Measurements from ENCODE around the gene POM121. TPM values are rescaled to one million over a fixed set of nuclear protein-coding genes. Genes with fewer than 3 reads are reported as not detected.
"Not testable (repeated sequence)": the region's sequence is repeated elsewhere in the genome, so short reads cannot be mapped to it uniquely, and the experiment has no call there.

Gene POM121
- total and polyA plus RNA-seq, 3 donors from 2014 or later, result 48.3 to 51.2 (median 49.7) TPM

DNA sequence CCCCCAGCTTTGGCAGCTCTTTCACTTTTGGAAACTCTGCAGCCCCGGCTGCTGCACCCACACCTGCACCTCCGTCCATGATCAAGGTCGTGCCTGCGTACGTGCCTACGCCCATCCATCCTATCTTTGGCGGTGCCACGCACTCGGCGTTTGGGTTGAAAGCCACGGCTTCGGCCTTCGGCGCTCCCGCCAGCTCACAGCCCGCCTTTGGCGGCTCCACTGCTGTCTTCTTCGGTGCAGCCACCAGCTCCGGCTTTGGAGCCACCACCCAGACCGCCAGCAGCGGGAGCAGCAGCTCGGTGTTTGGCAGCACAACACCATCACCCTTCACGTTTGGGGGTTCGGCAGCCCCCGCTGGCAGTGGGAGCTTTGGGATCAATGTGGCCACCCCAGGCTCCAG, 18.1 kb downstream of the POM121 start:
- H3K36me3 ChIP-seq (ENCODE audit: low read depth, missing control alignments); H3K27ac ChIP-seq; H3K27me3 ChIP-seq; H3K4me1 ChIP-seq; H3K4me3 ChIP-seq; H3K9me3 ChIP-seq; intact Hi-C loops (cut with DNase I; ENCODE audit: low total_unique reads); DNase-seq: not testable (repeated sequence)
- WGBS, 2 donors, result 94 to 97% methylated on average over 12 to 23 of the region's 25 CpGs

DNA sequence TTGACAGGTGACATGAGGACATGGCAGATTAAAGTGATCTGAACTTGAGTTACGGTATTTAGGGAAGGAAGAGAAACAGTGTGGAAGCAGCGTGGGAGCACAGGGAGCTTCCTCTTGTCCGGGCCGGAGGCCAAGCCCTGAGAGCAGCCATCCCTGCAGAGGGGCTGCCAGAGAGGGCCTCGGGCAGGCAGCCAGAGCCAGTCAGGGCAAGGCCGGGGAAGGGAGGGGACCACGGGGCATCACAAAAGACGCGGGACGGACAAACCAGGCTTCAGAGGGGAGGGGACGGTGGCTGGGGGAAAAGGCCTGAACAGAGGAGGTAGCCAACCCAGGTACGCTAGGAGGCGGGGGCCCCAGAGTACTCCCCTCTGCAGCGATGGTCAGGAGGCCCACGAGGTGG, 20.0 kb downstream of the POM121 start:
- 31% methylated on average over 5 of the region's 15 CpGs; no CpG with 5 or more reads in 1 of the 2 donors for WGBS, 2 donors

DNA sequence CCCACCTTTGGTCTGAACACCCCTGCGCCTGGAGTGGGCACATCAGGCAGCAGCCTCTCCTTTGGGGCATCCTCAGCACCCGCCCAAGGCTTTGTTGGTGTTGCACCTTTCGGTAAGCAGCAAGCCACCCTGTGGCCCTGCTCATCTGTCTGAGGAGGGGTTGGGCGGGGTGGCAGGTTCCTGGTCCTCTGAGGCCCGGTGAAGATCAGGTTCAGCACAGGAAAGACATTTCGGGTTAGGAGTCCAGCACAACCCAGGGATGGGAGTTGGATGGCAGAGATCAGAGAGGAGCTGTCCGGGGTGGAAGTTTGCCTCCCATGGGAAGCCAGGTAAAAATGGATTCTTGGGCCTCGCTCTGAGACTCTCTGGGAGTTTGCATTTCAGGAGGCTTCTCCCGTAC, 20.7 kb downstream of the POM121 start:
- H3K36me3 ChIP-seq (ENCODE audit: low read depth, missing control alignments); intact Hi-C loops (cut with DNase I; ENCODE audit: low total_unique reads); H3K27me3 ChIP-seq; H3K27ac ChIP-seq; H3K4me3 ChIP-seq; H3K9me3 ChIP-seq; DNase-seq; H3K4me1 ChIP-seq: not testable (repeated sequence)
- 83 to 90% methylated on average over 3 to 7 of the region's 9 CpGs for WGBS, 2 donors

More for the DNA sequence above, 20.0 kb downstream of the POM121 start:
- H3K9me3 ChIP-seq; H3K27ac ChIP-seq; H3K27me3 ChIP-seq; H3K4me1 ChIP-seq; intact Hi-C loops (cut with DNase I; ENCODE audit: low total_unique reads); H3K36me3 ChIP-seq (ENCODE audit: low read depth, missing control alignments); H3K4me3 ChIP-seq; DNase-seq: not testable (repeated sequence)

DNA sequence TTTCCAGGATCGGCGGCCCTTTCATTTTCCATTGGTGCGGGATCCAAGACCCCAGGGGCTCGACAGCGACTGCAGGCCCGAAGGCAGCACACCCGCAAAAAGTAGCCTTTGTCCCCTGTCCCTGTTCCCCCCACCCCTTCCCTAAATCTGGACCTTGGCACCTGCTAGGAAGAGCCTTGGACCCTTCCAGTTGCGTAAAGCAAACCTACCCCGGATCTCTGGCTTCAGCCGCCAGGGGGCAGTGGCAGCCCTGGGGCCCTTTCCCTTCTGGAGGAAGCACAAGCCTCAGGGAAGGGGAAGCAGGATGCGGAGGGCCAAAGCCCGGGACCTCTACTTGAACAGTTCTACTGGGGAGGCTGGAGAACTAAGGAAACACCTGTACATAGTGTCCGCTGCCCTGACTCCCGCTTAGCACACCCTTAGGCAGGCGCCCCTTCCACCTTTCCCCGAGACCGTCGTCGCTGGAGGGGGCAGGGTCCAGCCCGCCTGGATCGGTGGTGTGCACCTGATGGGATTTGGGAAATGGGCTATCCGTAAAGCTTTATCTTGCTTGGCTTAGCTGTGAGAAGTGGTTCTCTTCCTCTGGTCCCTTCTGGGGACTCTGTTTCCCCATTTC, 21.3 kb downstream of the POM121 start:
- H3K9me3 ChIP-seq; H3K27me3 ChIP-seq; H3K27ac ChIP-seq; H3K4me1 ChIP-seq; H3K36me3 ChIP-seq (ENCODE audit: low read depth, missing control alignments); intact Hi-C loops (cut with DNase I; ENCODE audit: low total_unique reads); DNase-seq; H3K4me3 ChIP-seq: not testable (repeated sequence)
- 90 to 92% methylated on average over 2 to 21 of the region's 22 CpGs for WGBS, 2 donors

DNA sequence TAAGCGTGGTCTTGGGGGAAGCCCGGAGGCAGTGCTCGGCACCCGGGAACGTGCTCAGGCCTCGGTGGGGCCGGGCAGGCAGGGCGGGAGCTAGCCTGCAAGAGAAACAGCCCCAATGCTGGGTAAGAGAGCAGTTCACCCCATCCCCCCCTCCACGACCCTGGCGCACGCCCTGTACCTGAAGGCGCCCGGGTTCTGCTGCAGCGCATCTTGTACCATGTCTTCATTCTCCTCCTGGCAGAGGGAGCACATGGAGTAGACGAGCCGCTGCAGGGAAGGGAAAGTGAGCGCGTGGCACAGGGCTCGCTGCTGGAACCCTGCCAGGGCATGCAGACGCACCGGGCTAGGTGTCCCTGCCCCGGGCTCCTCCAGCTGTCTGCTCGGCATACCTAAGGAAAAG, 23.8 kb downstream of the POM121 start:
- WGBS, 2 donors, result 77% methylated on average over 21 of the region's 23 CpGs; no CpG with 5 or more reads in 1 of the 2 donors

DNA sequence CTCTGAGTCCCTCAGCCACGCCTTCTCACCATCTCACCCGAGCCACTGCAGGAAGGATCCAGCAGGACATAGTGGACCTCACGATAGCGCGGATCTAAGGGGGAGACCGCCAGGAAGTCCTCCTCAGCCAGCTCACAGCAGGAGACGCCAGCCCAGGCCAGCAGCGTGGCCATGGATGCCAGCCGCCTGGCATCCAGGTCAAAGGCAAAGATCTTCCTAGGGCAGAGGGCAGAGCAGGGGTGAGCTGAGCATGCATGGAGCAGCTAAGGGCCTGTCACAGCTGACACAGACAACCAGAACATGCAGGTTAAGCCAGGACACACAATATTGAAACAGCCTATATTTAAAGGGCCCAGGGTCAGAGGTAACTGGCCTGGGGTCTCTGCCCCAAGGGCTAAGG, 24.4 kb downstream of the POM121 start:
- H3K4me3 ChIP-seq; DNase-seq; H3K4me1 ChIP-seq; H3K27me3 ChIP-seq; H3K9me3 ChIP-seq; H3K36me3 ChIP-seq (ENCODE audit: low read depth, missing control alignments); intact Hi-C loops (cut with DNase I; ENCODE audit: low total_unique reads); H3K27ac ChIP-seq: not testable (repeated sequence)
- WGBS, 2 donors, result 74% methylated on average over 9 of the region's 9 CpGs; no CpG with 5 or more reads in 1 of the 2 donors

More for the DNA sequence above, 23.8 kb downstream of the POM121 start:
- H3K4me1 ChIP-seq; H3K36me3 ChIP-seq (ENCODE audit: low read depth, missing control alignments); DNase-seq; H3K4me3 ChIP-seq; H3K27me3 ChIP-seq; H3K9me3 ChIP-seq; intact Hi-C loops (cut with DNase I; ENCODE audit: low total_unique reads); H3K27ac ChIP-seq: not testable (repeated sequence)

DNA sequence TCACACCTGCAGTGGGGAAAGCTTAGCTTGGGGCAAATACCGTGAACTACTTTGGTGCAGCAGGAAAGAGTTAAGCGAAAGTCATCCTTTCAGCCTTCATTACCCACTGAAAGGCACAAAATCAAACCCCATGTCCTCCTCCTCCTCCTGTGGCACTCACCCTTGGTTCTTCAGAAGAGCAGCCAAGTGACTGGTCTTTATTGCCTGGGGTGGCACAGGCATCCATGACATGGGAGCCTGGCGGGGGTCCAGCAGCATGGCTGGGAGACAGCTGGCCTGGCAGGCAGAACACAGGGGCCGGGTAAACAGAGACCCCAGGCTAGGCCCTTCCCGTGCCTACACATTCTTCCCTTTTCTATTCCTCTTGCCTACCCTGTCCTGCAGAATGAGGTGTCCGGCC, 24.8 kb downstream of the POM121 start:
- H3K9me3 ChIP-seq; H3K27me3 ChIP-seq; H3K4me3 ChIP-seq; DNase-seq; H3K36me3 ChIP-seq (ENCODE audit: low read depth, missing control alignments); H3K4me1 ChIP-seq; intact Hi-C loops (cut with DNase I; ENCODE audit: low total_unique reads); H3K27ac ChIP-seq: not testable (repeated sequence)
- WGBS, 2 donors, result 74 to 83% methylated on average over 3 to 5 of the region's 6 CpGs

DNA sequence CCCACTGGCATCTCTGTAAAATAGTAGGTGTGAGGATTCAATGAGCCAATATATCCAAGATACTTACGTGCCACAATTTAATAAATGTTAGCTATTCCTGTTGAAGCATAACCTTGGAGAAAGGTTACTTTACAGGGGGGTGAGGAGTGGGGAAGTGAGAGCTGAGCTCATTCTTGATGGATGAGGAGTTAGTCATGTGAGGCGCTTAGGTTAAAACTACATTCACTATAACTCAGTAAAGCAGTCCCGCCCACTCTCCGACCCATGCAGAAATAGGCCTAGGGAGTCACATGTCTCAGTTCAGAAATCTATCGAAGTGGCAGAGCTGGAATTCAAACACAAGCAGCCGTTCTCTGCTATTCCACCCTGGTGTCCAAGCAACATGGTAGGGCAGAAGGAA, 25.5 kb downstream of the POM121 start:
- intact Hi-C loops (cut with DNase I; ENCODE audit: low total_unique reads); H3K36me3 ChIP-seq (ENCODE audit: low read depth, missing control alignments); H3K27me3 ChIP-seq; DNase-seq; H3K27ac ChIP-seq; H3K4me1 ChIP-seq; H3K9me3 ChIP-seq; H3K4me3 ChIP-seq: not testable (repeated sequence)
- 60% methylated on average over 1 of the region's 6 CpGs; no CpG with 5 or more reads in 1 of the 2 donors for WGBS, 2 donors

DNA sequence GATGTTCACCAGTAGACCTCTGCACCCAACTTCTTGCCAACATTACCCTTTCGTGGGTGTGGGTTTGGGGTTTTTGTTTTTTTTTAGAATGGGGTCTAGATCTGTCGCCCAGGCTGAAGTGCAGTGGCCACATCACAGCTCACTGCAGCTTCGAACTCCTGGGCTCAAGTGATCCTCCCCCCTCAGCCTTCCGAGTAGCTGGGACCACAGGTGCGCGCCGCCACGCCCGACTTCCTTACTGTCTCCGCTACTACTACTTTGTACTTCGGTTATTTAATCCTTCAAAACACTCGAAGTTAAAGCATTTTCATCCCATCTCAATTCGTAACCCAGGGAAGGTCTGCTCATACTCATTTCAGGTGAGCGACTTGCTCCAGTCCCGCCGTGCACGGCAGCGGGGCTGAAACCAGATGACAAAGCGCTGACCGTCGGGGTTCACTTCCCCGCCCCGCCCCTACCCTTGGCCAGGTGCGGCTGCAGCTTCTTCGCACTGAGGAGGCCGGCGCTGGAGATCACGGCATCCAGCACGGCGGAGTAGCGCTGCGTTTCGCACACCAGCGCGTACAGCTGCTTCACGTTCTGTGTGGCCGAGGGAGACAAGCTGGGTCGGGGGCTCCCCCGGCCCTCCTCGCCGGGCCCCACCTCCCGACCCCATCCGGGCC, 29.1 kb downstream of the POM121 start:
- H3K27me3 ChIP-seq; H3K4me1 ChIP-seq; intact Hi-C loops (cut with DNase I; ENCODE audit: low total_unique reads); DNase-seq; H3K27ac ChIP-seq; H3K4me3 ChIP-seq; H3K36me3 ChIP-seq (ENCODE audit: low read depth, missing control alignments); H3K9me3 ChIP-seq: not testable (repeated sequence)
- 0% methylated on average over 1 of the region's 43 CpGs; no CpG with 5 or more reads in 1 of the 2 donors for WGBS, 2 donors

DNA sequence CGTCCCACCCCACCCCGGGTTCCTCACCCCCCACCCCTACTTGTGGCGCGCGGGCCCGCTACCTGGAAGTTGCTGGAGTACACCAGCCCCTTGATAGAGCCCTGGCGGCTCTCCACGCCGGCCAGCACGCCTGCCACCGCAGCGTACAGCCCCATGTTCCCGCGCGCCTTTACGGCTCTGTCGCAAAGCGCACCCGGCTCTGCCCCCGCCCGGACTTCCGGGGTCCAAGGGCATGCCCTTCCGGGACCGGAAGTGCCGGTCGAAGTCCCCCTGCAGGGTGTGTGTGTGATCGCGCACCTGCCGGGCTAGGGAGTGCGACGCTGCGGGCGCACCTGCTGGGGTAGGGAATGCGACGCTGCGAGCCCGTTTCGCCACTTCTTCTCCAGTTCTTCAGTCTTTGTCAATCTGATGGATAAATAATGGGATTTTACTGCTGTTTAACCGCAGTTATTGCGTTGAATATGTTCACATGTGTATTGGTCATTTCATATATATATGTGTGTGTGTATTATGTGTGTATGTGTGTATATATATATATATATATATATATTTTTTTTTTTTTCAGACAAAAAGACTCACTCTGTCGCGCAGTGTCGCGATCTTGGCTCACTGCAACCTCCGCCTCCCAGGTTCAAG, 29.8 kb downstream of the POM121 start:
- H3K4me1 ChIP-seq; H3K9me3 ChIP-seq; H3K4me3 ChIP-seq; intact Hi-C loops (cut with DNase I; ENCODE audit: low total_unique reads); H3K27me3 ChIP-seq; H3K36me3 ChIP-seq (ENCODE audit: low read depth, missing control alignments); DNase-seq; H3K27ac ChIP-seq: not testable (repeated sequence)
- 20 to 43% methylated on average over 3 to 7 of the region's 45 CpGs for WGBS, 2 donors

DNA sequence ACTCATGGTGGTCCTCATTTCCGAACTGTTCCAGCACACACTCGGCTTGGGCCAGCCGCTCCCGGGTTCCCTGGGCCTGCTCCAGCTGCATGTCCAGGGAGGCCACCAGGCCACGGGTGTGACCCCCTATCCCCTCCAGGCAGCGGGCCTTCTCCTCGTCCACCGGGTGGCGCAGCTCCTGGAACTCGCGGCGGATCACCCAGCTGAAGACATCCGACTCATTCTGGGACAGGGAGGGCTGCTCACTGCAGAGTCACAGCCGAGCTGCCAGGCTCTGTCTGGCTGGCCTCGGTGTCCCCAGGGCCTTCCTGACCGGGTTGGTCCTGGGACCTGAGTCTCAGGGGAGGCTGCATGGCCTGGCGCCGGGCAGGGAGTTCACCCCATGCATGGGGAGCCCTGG, 35.1 kb downstream of the POM121 start:
- H3K9me3 ChIP-seq; DNase-seq; H3K27ac ChIP-seq; intact Hi-C loops (cut with DNase I; ENCODE audit: low total_unique reads); H3K27me3 ChIP-seq; H3K36me3 ChIP-seq (ENCODE audit: low read depth, missing control alignments); H3K4me1 ChIP-seq; H3K4me3 ChIP-seq: not testable (repeated sequence)
- 67 to 80% methylated on average over 2 to 4 of the region's 18 CpGs for WGBS, 2 donors
